H1 (cell line): Measurements from ENCODE around the gene ADK. TPM values are rescaled to one million over a fixed set of nuclear protein-coding genes. Genes with fewer than 3 reads are reported as not detected.
"Not testable (repeated sequence)": the region's sequence is repeated elsewhere in the genome, so short reads cannot be mapped to it uniquely, and the experiment has no call there.

Experiments used
- CTCF ChIA-PET: fragments of 300-600 bp; sonication (Branson Sonifier 250); formaldehyde crosslinking; loops from one replicate; lab custom pipeline; 2021; ENCODE audit not compliant: partially characterized antibody; lab: Charles Lee
- POLR2A ChIA-PET: fragments of 300-600 bp; sonication (Branson Sonifier 250); formaldehyde crosslinking; loops from one replicate; lab custom pipeline; 2021; ENCODE audit warnings: inconsistent platforms; ENCODE audit not compliant: partially characterized antibody; lab: Charles Lee
- DNase-seq, 2 experiments: peaks; one replicate each; pipeline versions ENCODE4 v3.0.0 to v3.0.0-alpha.2; 2010 to 2022; ENCODE audit warnings: low spot score in 2 of 2, low read depth in 1 of 2, mixed read lengths in 1 of 2
- FAIRE-seq: peaks from 2 replicates; lab custom pipeline; 2011; peaks lifted over from hg19 to GRCh38; lab: Jason Lieb, UNC
- H2AFZ ChIP-seq: 2 replicates; pipeline ENCODE4 v1.8.1; 2012; ENCODE audit warnings: low read length, inconsistent platforms
- H2AK5ac ChIP-seq: 2 replicates; pipeline ENCODE4 v1.6.1; 2013; ENCODE audit warnings: low read depth, low read length
- H2BK120ac ChIP-seq: replicated peaks from 2 replicates; pipeline ENCODE3; 2013; ENCODE audit warnings: low read depth, low read length, inconsistent platforms
- H2BK12ac ChIP-seq: 2 replicates; pipeline ENCODE4 v1.6.1; 2013; ENCODE audit warnings: low read depth, low read length
- H2BK15ac ChIP-seq: 2 replicates; pipeline ENCODE4 v1.6.1; 2013; ENCODE audit warnings: low read length
- H2BK20ac ChIP-seq: 2 replicates; pipeline ENCODE4 v1.6.1; 2013; ENCODE audit warnings: low read length
- H2BK5ac ChIP-seq: 2 replicates; pipeline ENCODE4 v1.6.1; 2013; ENCODE audit warnings: low read depth, low read length
- H3K14ac ChIP-seq: 2 replicates; pipeline ENCODE4 v1.6.1; 2013; ENCODE audit warnings: inconsistent platforms; ENCODE audit not compliant: insufficient read length
- H3K18ac ChIP-seq: 2 replicates; pipeline ENCODE4 v1.6.1; 2013; ENCODE audit warnings: low read length; ENCODE audit errors: extremely low read depth
- H3K23ac ChIP-seq: 2 replicates; pipeline ENCODE4 v1.6.1; 2013; ENCODE audit warnings: inconsistent platforms; ENCODE audit not compliant: insufficient read length
- H3K23me2 ChIP-seq: 2 replicates; pipeline ENCODE4 v1.6.1; 2013; ENCODE audit warnings: low read depth, low read length
- H3K27ac ChIP-seq: 2 replicates; pipeline ENCODE4 v1.6.1; 2011; ENCODE audit warnings: low read depth, low read length, inconsistent platforms
- H3K27me3 ChIP-seq, 4 experiments: replicated peaks in 1 of 4; 1 replicate in 1 of 4; 2 replicates in 3 of 4; pipeline versions ENCODE4 v1.6.1 to v1.8.1; 2011 to 2013; ENCODE audit warnings: low read length in 3 of 4, mild to moderate bottlenecking in 3 of 4, inconsistent platforms in 2 of 4, mixed read lengths in 2 of 4, moderate library complexity in 1 of 4; ENCODE audit not compliant: control insufficient read depth in 3 of 4, insufficient read depth in 3 of 4; ENCODE audit errors: extremely low read depth in 1 of 4
- H3K36me3 ChIP-seq, 4 experiments: 2 replicates each; pipeline versions ENCODE4 v1.6.1 to v1.8.1; 2011 to 2013; ENCODE audit warnings: mild to moderate bottlenecking in 4 of 4, low read length in 3 of 4, moderate library complexity in 2 of 4, control low read depth in 1 of 4, inconsistent platforms in 1 of 4; ENCODE audit not compliant: insufficient read depth in 4 of 4, control insufficient read depth in 2 of 4
- H3K4ac ChIP-seq: replicated peaks from 2 replicates; pipeline ENCODE3; 2013; ENCODE audit warnings: low read length, low read depth, mixed read lengths, inconsistent platforms; ENCODE audit not compliant: insufficient read length
- H3K4me1 ChIP-seq, 4 experiments: replicated peaks in 1 of 4; 1 replicate in 1 of 4; 2 replicates in 3 of 4; pipeline versions ENCODE4 v1.6.1 to v1.8.1; 2011 to 2013; ENCODE audit warnings: low read length in 3 of 4, inconsistent platforms in 2 of 4, mixed read lengths in 1 of 4; ENCODE audit not compliant: insufficient read depth in 4 of 4, control insufficient read depth in 3 of 4
- H3K4me2 ChIP-seq, 2 experiments: 2 replicates each; pipeline versions ENCODE4 v1.6.1 to v1.8.1; 2011 to 2013; ENCODE audit warnings: low read depth in 2 of 2, low read length in 2 of 2, control low read depth in 1 of 2, inconsistent platforms in 1 of 2, mild to moderate bottlenecking in 1 of 2; ENCODE audit not compliant: insufficient read depth in 1 of 2
- H3K4me3 ChIP-seq, 4 experiments: fragments of 200-600, 300-600 bp in 1 of 4; sonication (generic), shearing (Covaris generic), sonication (Bioruptor Twin) in 1 of 4; 2 replicates each; pipeline versions ENCODE4 v1.5.1 to v1.8.1; 2011 to 2016; ENCODE audit warnings: low read length in 4 of 4, low read depth in 3 of 4, control low read depth in 2 of 4, inconsistent platforms in 2 of 4, mild to moderate bottlenecking in 2 of 4, mixed read lengths in 1 of 4, moderate library complexity in 1 of 4; ENCODE audit not compliant: insufficient read depth in 2 of 4; ENCODE audit errors: extremely low read depth in 1 of 4
- H3K56ac ChIP-seq: replicated peaks from 2 replicates; pipeline ENCODE3; 2013; ENCODE audit warnings: low read depth, mild to moderate bottlenecking, mixed read lengths, low read length, inconsistent platforms; ENCODE audit not compliant: insufficient read length
- H3K79me1 ChIP-seq: 2 replicates; pipeline ENCODE4 v1.6.1; 2013; ENCODE audit warnings: low read depth, low read length, control low read depth
- H3K79me2 ChIP-seq, 2 experiments: 2 replicates each; pipeline versions ENCODE4 v1.6.1 to v1.8.1; 2012 to 2013; ENCODE audit warnings: low read length in 2 of 2, mild to moderate bottlenecking in 2 of 2, inconsistent platforms in 1 of 2; ENCODE audit not compliant: insufficient read depth in 2 of 2, control insufficient read depth in 1 of 2
- H3K9ac ChIP-seq, 4 experiments: replicated peaks in 1 of 4; 1 replicate in 1 of 4; 2 replicates in 3 of 4; pipeline versions ENCODE4 v1.6.1 to v1.8.1; 2011 to 2013; ENCODE audit warnings: low read depth in 3 of 4, low read length in 3 of 4, control low read depth in 2 of 4, mild to moderate bottlenecking in 2 of 4, moderate library complexity in 2 of 4, inconsistent platforms in 1 of 4; ENCODE audit errors: extremely low read depth in 1 of 4
- H3K9me3 ChIP-seq, 2 experiments: 2 replicates each; pipeline versions ENCODE4 v1.6.1 to v1.8.1; 2012 to 2013; ENCODE audit warnings: mild to moderate bottlenecking in 2 of 2, moderate library complexity in 2 of 2, control low read depth in 1 of 2, inconsistent platforms in 1 of 2, low read depth in 1 of 2, low read length in 1 of 2, mixed read lengths in 1 of 2; ENCODE audit not compliant: insufficient read depth in 2 of 2
- H4K20me1 ChIP-seq, 2 experiments: replicated peaks in 1 of 2; 2 replicates each; pipeline versions ENCODE3 to v1.8.1; 2011 to 2013; ENCODE audit warnings: inconsistent platforms in 2 of 2, low read length in 2 of 2, mild to moderate bottlenecking in 1 of 2; ENCODE audit not compliant: insufficient read depth in 2 of 2, control insufficient read depth in 1 of 2
- H4K5ac ChIP-seq: 2 replicates; pipeline ENCODE4 v1.6.1; 2013; ENCODE audit warnings: low read length, low read depth, mixed read lengths, inconsistent platforms; ENCODE audit not compliant: insufficient read length
- H4K8ac ChIP-seq: 2 replicates; pipeline ENCODE4 v1.8.0; 2013; ENCODE audit warnings: mild to moderate bottlenecking, moderate library complexity, low read length, inconsistent platforms; ENCODE audit not compliant: insufficient read depth; ENCODE audit errors: extremely low read depth
- H4K91ac ChIP-seq: replicated peaks from 2 replicates; pipeline ENCODE3; 2013; ENCODE audit warnings: low read length, mixed read lengths, inconsistent platforms; ENCODE audit not compliant: insufficient read length
- WGBS, 2 experiments: shearing (Covaris generic) in 1 of 2; methylation state at CpG; one replicate each; pipeline versions ENCODE4 v1.1.6 to v1.1.7; 2013 to 2015; ENCODE audit warnings: low lambda C conversion rate in 2 of 2, mixed read lengths in 2 of 2, inconsistent platforms in 1 of 2, low coverage in 1 of 2, missing lambda C conversion rate in 1 of 2; ENCODE audit not compliant: insufficient replicate concordance in 2 of 2, insufficient coverage in 1 of 2, insufficient read length in 1 of 2; ENCODE audit errors: extremely low coverage in 1 of 2, missing lambda C conversion rate in 1 of 2; 5-methylcytosine and 5-hydroxymethylcytosine counted together
- polyA plus RNA-seq, 7 experiments: library from polyadenylated mRNA; depleted of rRNA in 3 of 7; stranded (reverse) in 5 of 7; unstranded in 2 of 7; fragments of >200 nt in 5 of 7; fragments of 200-250 nt in 2 of 7; gene quantifications; 1 replicate in 5 of 7; 2 replicates in 1 of 7; 4 replicates in 1 of 7; pipeline versions ENCODE4 v1.2.1 to v1.2.3, GENCODE V29; 2011 to 2013; ENCODE audit warnings: missing spikeins in 2 of 7, mixed read lengths in 2 of 7
- total RNA-seq: library from RNA; stranded (reverse); fragmentation: NEBNext Ultra II Directional; extraction: Animal tissue kit (Norgen Biotek cat#: 25700); gene quantifications from 2 replicates; pipeline ENCODE4 v1.2.1, GENCODE V29; 2021

The ADK gene
- total and polyA plus RNA-seq, 2 of the 8 experiments (the other 6 are each of a cell fraction or from before 2014, with no cell fraction given), result 12.3 to 42.4 TPM

DNA sequence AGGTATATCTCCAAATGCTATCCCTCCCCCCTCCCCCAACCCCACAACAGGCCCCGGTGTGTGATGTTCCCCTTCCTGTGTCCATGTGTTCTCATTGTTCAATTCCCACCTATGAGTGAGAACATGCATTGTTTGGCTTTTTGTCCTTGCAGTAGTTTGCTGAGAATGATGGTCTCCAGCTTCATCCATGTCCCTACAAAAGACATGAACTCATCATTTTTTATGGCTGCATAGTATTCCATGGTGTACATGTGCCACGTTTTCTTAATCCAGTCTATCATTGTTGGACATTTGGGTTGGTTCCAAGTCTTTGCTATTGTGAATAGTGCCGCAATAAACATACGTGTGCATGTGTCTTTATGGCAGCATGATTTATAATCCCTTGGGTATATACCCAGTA lies 417.9 kb downstream of the ADK start:
- H2BK120ac ChIP-seq, H2BK15ac ChIP-seq, H2AFZ ChIP-seq, H3K4ac ChIP-seq, H2AK5ac ChIP-seq, H4K91ac ChIP-seq, H3K23ac ChIP-seq, H3K27ac ChIP-seq, H3K23me2 ChIP-seq, H3K4me2 ChIP-seq, H3K9ac ChIP-seq, FAIRE-seq, H4K5ac ChIP-seq, H2BK12ac ChIP-seq, H3K14ac ChIP-seq, POLR2A ChIA-PET, H3K18ac ChIP-seq, H2BK20ac ChIP-seq, H3K4me1 ChIP-seq, H3K79me2 ChIP-seq, H3K56ac ChIP-seq, CTCF ChIA-PET, H4K8ac ChIP-seq, H3K79me1 ChIP-seq, DNase-seq, H3K27me3 ChIP-seq, H2BK5ac ChIP-seq, H3K9me3 ChIP-seq, H3K36me3 ChIP-seq, H4K20me1 ChIP-seq, H3K4me3 ChIP-seq: not testable (repeated sequence)
- WGBS, 2 experiments, result 93% methylated on average over 4 of the region's 4 CpGs; no CpG with 5 or more reads in 1 of the 2 experiments

DNA sequence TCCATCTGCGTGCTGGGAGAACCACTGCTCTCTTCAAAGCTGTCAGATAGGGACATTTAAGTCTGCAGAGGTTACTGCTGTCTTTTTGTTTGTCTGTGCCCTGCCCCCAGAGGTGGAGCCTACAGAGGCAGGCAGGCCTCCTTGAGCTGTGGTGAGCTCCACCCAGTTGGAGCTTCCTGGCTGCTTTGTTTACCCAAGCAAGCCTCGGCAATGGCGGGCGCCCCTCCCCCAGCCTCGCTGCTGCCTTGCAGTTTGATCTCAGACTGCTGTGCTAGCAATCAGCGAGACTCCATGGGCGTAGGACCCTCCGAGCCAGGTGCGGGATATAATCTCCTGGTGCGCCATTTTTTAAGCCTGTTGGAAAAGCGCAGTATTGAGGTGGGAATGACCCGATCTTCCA lies 422.5 kb downstream of the ADK start:
- H3K4ac ChIP-seq, H4K91ac ChIP-seq, CTCF ChIA-PET, H3K56ac ChIP-seq, H2BK20ac ChIP-seq, FAIRE-seq, H2BK12ac ChIP-seq, H3K23me2 ChIP-seq, H3K79me2 ChIP-seq, H2BK15ac ChIP-seq, H4K8ac ChIP-seq, H3K27me3 ChIP-seq, H3K4me1 ChIP-seq, POLR2A ChIA-PET, H2AK5ac ChIP-seq, H3K18ac ChIP-seq, H4K20me1 ChIP-seq, H2BK5ac ChIP-seq, H3K4me3 ChIP-seq, H3K14ac ChIP-seq, H3K23ac ChIP-seq, H2BK120ac ChIP-seq, H2AFZ ChIP-seq, H3K27ac ChIP-seq, H3K4me2 ChIP-seq, H4K5ac ChIP-seq, DNase-seq, H3K79me1 ChIP-seq, H3K36me3 ChIP-seq, H3K9ac ChIP-seq: not testable (repeated sequence)
- 95% methylated on average over 4 of the region's 12 CpGs; no CpG with 5 or more reads in 1 of the 2 experiments for WGBS, 2 experiments
- H3K9me3 ChIP-seq, result peaks cover 12 to 16% of the 10 kb centered on the region in 2 experiments
